ENCODE data around the gene IL2RA.

The IL2RA gene

DNA sequence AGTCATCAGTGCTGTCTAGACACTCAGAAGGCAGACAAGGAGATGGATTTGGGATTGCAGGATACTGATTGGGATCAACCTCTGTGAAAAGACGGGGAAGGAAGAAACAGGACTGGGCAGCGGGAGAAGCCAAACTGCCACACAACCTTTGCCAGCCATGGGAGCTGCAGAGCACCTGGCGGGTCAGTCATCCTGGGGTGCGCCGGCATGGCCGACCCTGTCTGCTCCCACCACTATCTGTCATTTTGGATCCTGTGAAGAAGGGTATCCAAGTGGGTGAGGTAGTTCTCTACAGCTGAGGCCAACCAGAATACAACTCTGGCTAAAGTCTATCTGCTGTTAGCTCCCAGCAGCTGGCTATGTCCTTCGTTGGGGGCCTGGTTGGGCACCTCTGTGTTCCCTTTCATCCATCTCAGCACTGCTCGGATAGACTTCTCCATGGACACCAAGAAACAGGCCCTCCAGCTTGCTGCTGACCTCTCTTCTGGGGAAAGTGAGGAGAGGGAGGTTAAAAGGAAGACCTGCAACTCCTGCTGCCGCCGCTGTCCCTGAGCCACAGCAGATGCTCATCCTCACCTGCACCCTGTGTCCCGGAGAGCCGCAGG is 15.0 kb upstream of the IL2RA start:
- CTCF ChIA-PET, result interaction anchor here (1.2 to 10.9 kb wide), 2 partner anchors 11 kb away, joined by 3 to 79 read pairs; partner anchors contain the start of gene RBM17
- POLR2A ChIA-PET, result no interaction called here

DNA sequence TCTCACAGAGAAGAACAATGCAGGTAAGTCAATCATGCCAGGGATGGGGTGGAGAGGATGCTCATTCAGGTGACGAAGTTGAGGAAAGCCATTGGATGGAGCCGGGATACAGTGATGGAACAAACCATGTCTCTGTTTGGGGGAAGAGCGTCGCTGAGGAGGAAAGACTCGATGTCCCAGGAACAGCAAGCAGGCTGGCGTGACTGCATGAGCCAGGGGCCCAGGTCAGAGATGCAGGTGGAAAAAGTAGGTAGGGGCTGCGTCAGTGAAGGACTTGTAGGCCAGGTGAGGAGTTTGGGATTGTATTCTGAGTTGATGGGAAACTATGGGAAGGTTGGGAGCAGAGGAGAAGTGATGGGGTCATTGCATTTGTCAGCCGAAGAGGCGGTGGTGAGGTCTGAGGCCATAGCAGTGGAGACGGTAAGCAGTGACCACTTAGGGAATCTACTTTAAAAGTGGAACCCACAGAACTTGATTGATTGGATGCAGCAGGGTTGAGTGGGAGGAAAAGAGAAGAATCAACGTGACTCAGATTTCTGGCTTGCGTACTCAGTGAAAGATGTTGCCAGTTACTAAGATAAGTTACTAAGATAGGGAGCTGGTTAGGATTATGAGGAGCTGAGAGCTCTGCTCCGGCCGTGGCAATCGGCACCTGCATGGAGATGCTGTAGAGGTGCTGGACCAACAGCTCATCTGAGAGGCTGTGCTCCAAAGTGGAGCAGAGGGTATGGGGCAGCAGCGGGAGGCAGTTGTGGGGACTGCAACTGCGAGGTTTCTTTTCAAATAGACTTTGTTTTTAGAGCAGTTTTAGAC is 12.5 kb upstream of the IL2RA start:
- H3K4me3 ChIP-seq (ENCODE audit: low read depth, low read length), result no peak overlapping the region
- POLR2A ChIA-PET, result no interaction called here
- TF ChIP-seq CTCF (IDR thresholded peaks at IDR 0.05; ENCODE audit: insufficient read depth, low read length, missing control alignments), result no peak
- CTCF ChIA-PET, result interaction anchor here (10.9 kb wide), 1 partner anchor 13 kb away, joined by 79 read pairs; the partner anchor contains the start of gene RBM17
- DNase-seq (ENCODE audit: low read depth, low spot score), result no peak

More for the DNA sequence above, 15.0 kb upstream of the IL2RA start:
- H3K4me3 ChIP-seq (ENCODE audit: low read depth, low read length), result no peak overlapping the region
- TF ChIP-seq CTCF (IDR thresholded peaks at IDR 0.05; ENCODE audit: insufficient read depth, low read length, missing control alignments), result no peak
- no peak for DNase-seq (ENCODE audit: low read depth, low spot score)

DNA sequence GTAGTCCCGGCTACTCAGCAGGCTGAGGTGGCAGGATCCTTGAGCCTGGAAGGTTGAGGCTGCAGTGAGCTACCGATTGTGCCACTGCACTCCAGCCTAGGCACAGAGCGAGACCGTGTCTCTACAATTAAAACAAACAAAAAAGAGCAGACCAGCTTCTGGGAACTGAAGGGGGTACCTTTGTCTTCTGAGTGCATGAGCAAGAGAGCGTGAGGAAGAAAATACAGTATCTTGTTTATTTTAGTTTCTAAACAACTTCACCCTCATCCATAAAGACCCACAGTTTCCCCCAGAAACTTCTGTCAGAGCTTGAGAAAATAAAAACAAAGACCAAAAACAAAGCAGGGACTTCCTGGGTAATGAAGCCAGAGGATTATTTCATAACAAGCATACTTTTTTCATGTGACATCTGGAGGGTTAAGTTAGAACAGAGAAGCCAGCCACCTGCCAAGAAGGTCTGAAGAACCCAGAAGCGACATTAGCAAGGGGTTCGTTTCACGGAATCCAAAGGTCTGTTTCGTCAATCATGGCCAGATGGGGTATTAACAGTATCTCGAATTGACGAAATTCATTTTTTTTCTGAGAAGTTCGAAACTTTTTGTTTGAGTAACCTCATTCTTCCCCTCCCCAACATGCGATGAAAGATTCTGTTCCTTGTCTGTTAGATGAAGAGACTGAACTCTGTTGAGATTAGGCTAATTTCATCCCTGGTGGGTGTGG is 10.2 kb upstream of the IL2RA start:
- no peak overlapping the region for H3K4me3 ChIP-seq (ENCODE audit: low read depth, low read length)
- no peak for TF ChIP-seq CTCF (IDR thresholded peaks at IDR 0.05; ENCODE audit: insufficient read depth, low read length, missing control alignments)
- CTCF ChIA-PET, result interaction anchor here (10.9 kb wide), 1 partner anchor 16 kb away, joined by 79 read pairs; the partner anchor contains the start of gene RBM17
- POLR2A ChIA-PET, result no interaction called here
- no peak for DNase-seq (ENCODE audit: low read depth, low spot score)

DNA sequence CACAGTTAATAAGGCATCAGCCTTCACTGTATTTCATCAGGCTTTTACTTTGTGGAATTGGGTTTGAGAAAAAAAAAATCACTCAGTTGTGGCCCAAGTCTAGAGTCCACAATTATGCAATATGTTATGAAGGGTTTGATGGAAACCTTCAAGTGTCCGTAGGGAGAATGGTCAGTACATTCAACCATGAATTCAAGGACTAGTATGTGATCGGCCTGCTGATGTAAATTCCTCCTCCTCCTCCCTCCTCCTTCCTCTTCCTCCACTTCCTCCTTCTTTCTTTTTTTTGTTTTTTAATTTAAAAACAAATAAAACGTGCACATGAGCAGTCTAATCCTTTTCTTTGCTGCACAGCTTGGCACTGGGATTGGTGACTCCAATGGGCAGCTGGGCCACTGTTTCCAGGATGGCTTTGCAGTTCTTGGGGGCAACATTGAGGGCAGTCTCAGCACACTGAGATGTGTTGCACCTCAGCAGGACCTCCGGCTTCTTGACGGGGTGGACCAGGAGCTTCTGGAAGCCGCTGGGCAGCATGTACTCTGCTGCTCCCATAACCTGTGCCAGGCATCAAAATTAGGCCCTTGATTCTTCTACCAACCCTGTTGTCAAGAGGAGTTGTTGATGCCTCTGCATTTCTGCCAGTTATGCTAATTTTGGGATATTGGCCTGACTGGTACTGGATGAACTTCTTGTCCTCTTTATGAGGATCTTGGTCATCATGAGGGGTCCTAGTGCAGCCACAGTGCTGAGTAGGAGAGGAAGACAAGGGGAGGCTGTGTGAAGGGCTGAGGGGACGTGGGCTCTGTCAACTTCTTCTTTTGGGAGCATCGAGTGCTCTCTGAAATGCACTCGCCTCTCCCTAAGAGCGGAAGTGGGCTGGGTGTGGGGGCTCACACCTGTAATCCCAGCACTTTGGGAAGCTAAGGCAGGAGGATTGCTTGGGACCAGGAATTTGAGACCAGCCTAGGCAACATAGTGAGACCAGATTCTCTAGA is 9.3 kb upstream of the IL2RA start:
- ChIA-PET POLR2A (no interaction called here), CTCF (interaction anchor here (10.9 kb wide), 1 partner anchor 17 kb away, joined by 79 read pairs; the partner anchor contains the start of gene RBM17)

GRCh38 chr10:6070660-6071059 is 8.5 kb upstream of the IL2RA start:
- TF ChIP-seq CTCF (IDR thresholded peaks at IDR 0.05; ENCODE audit: insufficient read depth, low read length, missing control alignments), result no peak
- CTCF ChIA-PET, result interaction anchor here (10.9 kb wide), 1 partner anchor 17 kb away, joined by 79 read pairs; the partner anchor contains the start of gene RBM17
- POLR2A ChIA-PET, result no interaction called here
- no peak overlapping the region for H3K4me3 ChIP-seq (ENCODE audit: low read depth, low read length)
- no peak for DNase-seq (ENCODE audit: low read depth, low spot score)

More for the DNA sequence above, 9.3 kb upstream of the IL2RA start:
- H3K4me3 ChIP-seq (ENCODE audit: low read depth, low read length), result no peak overlapping the region
- TF ChIP-seq CTCF (IDR thresholded peaks at IDR 0.05; ENCODE audit: insufficient read depth, low read length, missing control alignments), result no peak
- DNase-seq (ENCODE audit: low read depth, low spot score), result no peak

Data from AG04449 (cell line).